GM23338 (cell line): ENCODE data around the gene PPP1R7. TPM values are rescaled to one million over a fixed set of nuclear protein-coding genes. Genes with fewer than 3 reads are reported as not detected.

Experiments used
- ATAC-seq: fragments of 200-7000 bp; cut with Tn5 transposase; 3 replicates; pipeline ENCODE4 v1.9.1; 2020
- DNase-seq: peaks from one replicate; pipeline ENCODE4 v3.0.0-alpha.2; 2015; ENCODE audit warnings: low spot score
- H2AFZ ChIP-seq: fragments of 200-600 bp; sonication (generic); 2 replicates; pipeline ENCODE4 v1.8.0; 2016; ENCODE audit warnings: antibody characterized with exemption, mild to moderate bottlenecking, moderate library complexity
- H3F3A ChIP-seq: fragments of 200-600 bp; sonication (generic); replicated peaks from 2 replicates; pipeline ENCODE4 v1.8.0; 2017; ENCODE audit warnings: antibody characterized with exemption, mixed run types, low read depth
- H3K27ac ChIP-seq: fragments of 200-600 bp; sonication (generic); 2 replicates; pipeline ENCODE4 v1.6.1; 2016; ENCODE audit warnings: low read depth
- H3K27me3 ChIP-seq: fragments of 200-600 bp; sonication (generic); 2 replicates; pipeline ENCODE4 v1.8.0; 2016; ENCODE audit warnings: mild to moderate bottlenecking, mixed run types, moderate library complexity; ENCODE audit not compliant: insufficient read depth
- H3K36me3 ChIP-seq: fragments of 200-600 bp; sonication (generic); 2 replicates; pipeline ENCODE4 v1.8.0; 2016; ENCODE audit warnings: mild to moderate bottlenecking; ENCODE audit not compliant: insufficient read depth
- H3K4me1 ChIP-seq: fragments of 200-600 bp; sonication (generic); 2 replicates; pipeline ENCODE4 v1.8.0; 2016; ENCODE audit warnings: mild to moderate bottlenecking, moderate library complexity; ENCODE audit not compliant: insufficient read depth
- H3K4me2 ChIP-seq: fragments of 200-600 bp; sonication (generic); 2 replicates; pipeline ENCODE4 v1.7.1; 2017; ENCODE audit warnings: mixed run types
- H3K4me3 ChIP-seq: fragments of 200-600 bp; sonication (generic); 2 replicates; pipeline ENCODE4 v1.6.1; 2016; ENCODE audit warnings: mixed run types
- H3K79me2 ChIP-seq: fragments of 200-600 bp; sonication (generic); replicated peaks from 2 replicates; pipeline ENCODE4 v1.8.0; 2017; ENCODE audit warnings: mild to moderate bottlenecking; ENCODE audit not compliant: insufficient read depth
- H3K9me2 ChIP-seq: fragments of 200-600 bp; sonication (generic); 2 replicates; pipeline ENCODE4 v1.8.0; 2017; ENCODE audit not compliant: insufficient read depth
- H4K20me1 ChIP-seq: fragments of 200-600 bp; sonication (generic); replicated peaks from 2 replicates; pipeline ENCODE4 v1.8.0; 2017; ENCODE audit warnings: mild to moderate bottlenecking; ENCODE audit not compliant: insufficient read depth
- H3K27ac Mint-ChIP-seq: 2 replicates; pipeline ENCODE4 v1.8.0; 2020; ENCODE audit warnings: inconsistent platforms, mild to moderate bottlenecking, moderate library complexity, mixed read lengths
- H3K27me3 Mint-ChIP-seq: 3 replicates; pipeline ENCODE4 v1.8.0; 2022; ENCODE audit warnings: low read depth, mild to moderate bottlenecking, moderate library complexity, mixed read lengths, inconsistent platforms; ENCODE audit not compliant: insufficient read depth, poor library complexity
- H3K36me3 Mint-ChIP-seq: 3 replicates; pipeline ENCODE4 v1.8.0; 2021; ENCODE audit warnings: low read depth, mild to moderate bottlenecking, inconsistent platforms, moderate library complexity, mixed read lengths
- H3K4me1 Mint-ChIP-seq: 3 replicates; pipeline ENCODE4 v1.8.0; 2020; ENCODE audit warnings: mild to moderate bottlenecking, inconsistent platforms, mixed read lengths
- H3K4me3 Mint-ChIP-seq: 3 replicates; pipeline ENCODE4 v1.8.0; 2021; ENCODE audit warnings: moderate library complexity, mild to moderate bottlenecking, inconsistent platforms, mixed read lengths
- H3K9me3 Mint-ChIP-seq: 3 replicates; pipeline ENCODE4 v1.8.0; 2020; ENCODE audit warnings: moderate library complexity, mild to moderate bottlenecking, inconsistent platforms, mixed read lengths
- CREB1 ChIP-seq: fragments of 250-450 bp; sonication (Bioruptor Pico); IDR thresholded peaks from 2 replicates; pipeline ENCODE4 v1.5.0; 2020; ENCODE audit warnings: low read depth, mild to moderate bottlenecking, moderate library complexity
- CTCF ChIP-seq, 2 experiments: fragments of 200-600 bp in 1 of 2; sonication (generic) in 1 of 2; conservative IDR thresholded peaks; 2 replicates each; pipeline versions ENCODE4 v1.5.1 to v1.6.1; 2016 to 2017; ENCODE audit warnings: antibody characterized with exemption in 2 of 2, low read depth in 2 of 2, mild to moderate bottlenecking in 2 of 2, moderate library complexity in 1 of 2
- ETS1 ChIP-seq: IDR thresholded peaks from 2 replicates; pipeline ENCODE4 v1.6.1; 2016; ENCODE audit warnings: antibody characterized with exemption
- EZH2 ChIP-seq: fragments of 200-600 bp; sonication (generic); IDR thresholded peaks from one replicate; pipeline ENCODE4 v1.8.0; 2017; ENCODE audit warnings: antibody characterized with exemption, mild to moderate bottlenecking, low read depth; ENCODE audit not compliant: unreplicated experiment
- EZH2phosphoT487 ChIP-seq: fragments of 200-600 bp; sonication (generic); IDR thresholded peaks from one replicate; pipeline ENCODE4 v1.8.1; 2018; ENCODE audit warnings: antibody characterized with exemption; ENCODE audit not compliant: unreplicated experiment
- JUNB ChIP-seq: IDR thresholded peaks from one replicate; pipeline ENCODE4 v1.6.1; 2016; ENCODE audit warnings: antibody characterized with exemption; ENCODE audit not compliant: unreplicated experiment
- NANOG ChIP-seq: IDR thresholded peaks from 2 replicates; pipeline ENCODE4 v1.6.1; 2016; ENCODE audit warnings: antibody characterized with exemption, borderline replicate concordance
- POLR2AphosphoS5 ChIP-seq: IDR thresholded peaks from 2 replicates; pipeline ENCODE4 v1.6.1; 2016; ENCODE audit warnings: antibody characterized with exemption, low read depth
- REST ChIP-seq: IDR thresholded peaks from one replicate; pipeline ENCODE4 v1.6.1; 2018; ENCODE audit warnings: antibody characterized with exemption; ENCODE audit not compliant: unreplicated experiment
- STAT1 ChIP-seq: IDR thresholded peaks from one replicate; pipeline ENCODE4 v1.6.1; 2016; ENCODE audit warnings: antibody characterized with exemption; ENCODE audit not compliant: unreplicated experiment
- ZNF114 ChIP-seq: fragments of 250-450 bp; sonication (Bioruptor Pico); IDR thresholded peaks from 2 replicates; pipeline ENCODE4 v1.5.0; 2020; ENCODE audit warnings: mild to moderate bottlenecking, moderate library complexity
- ZNF331 ChIP-seq: fragments of 250-450 bp; sonication (Bioruptor Pico); IDR thresholded peaks from 2 replicates; pipeline ENCODE4 v1.5.0; 2020; ENCODE audit warnings: low read depth, mild to moderate bottlenecking, moderate library complexity
- ZNF462 ChIP-seq: fragments of 250-450 bp; sonication (Bioruptor Pico); IDR thresholded peaks from 2 replicates; pipeline ENCODE4 v1.5.0; 2020; ENCODE audit warnings: mild to moderate bottlenecking, moderate library complexity
- polyA plus RNA-seq: library from polyadenylated mRNA; unstranded; fragments of >200 nt; fragmentation: Nextera tagmentation; extraction: Ambion mirVana; gene quantifications from 2 replicates; pipeline ENCODE4 v1.2.1, GENCODE V29; 2016
- total RNA-seq: library from RNA; depleted of rRNA; stranded (reverse); fragments of >200 nt; shearing (Covaris generic); gene quantifications from 2 replicates; pipeline ENCODE4 v1.2.3, GENCODE V29; 2014

PPP1R7 gene
- total and polyA plus RNA-seq, 2 experiments from 2014 or later: 48.2 to 94.3 TPM

GRCh38 chr2:241213041-241213440 lies 62.8 kb downstream of the PPP1R7 start:
- Histone ChIP-seq H3K9me2 (no peaks in the 10 kb centered on the region), H3K4me3 (no peak overlapping the region), H3F3A (peaks cover 5% of the 10 kb centered on the region; the same call in 1 of the 2 replicates), H3K27ac (no peak overlapping the region), H3K4me2 (no peak overlapping the region), H3K27me3 (no peaks in the 10 kb centered on the region), H4K20me1 (no peaks in the 10 kb centered on the region), H2AFZ (no peak overlapping the region), H3K4me1 (peaks cover 14% of the 10 kb centered on the region; the same call in 1 of the 2 replicates), H3K79me2 (no peaks in the 10 kb centered on the region), H3K36me3 (no peaks in the 10 kb centered on the region)
- no peak for TF ChIP-seq EZH2
- TF ChIP-seq CTCF (conservative IDR thresholded peaks at IDR 0.05; ENCODE audit: low read depth in 2 of 2): no peak
- TF ChIP-seq POLR2AphosphoS5: no peak
- TF ChIP-seq ZNF114 (CRISPR knock-in tag): no peak
- TF ChIP-seq REST: no peak
- TF ChIP-seq JUNB: no peak
- TF ChIP-seq NANOG: no peak
- TF ChIP-seq EZH2phosphoT487: no peak
- no peak for TF ChIP-seq ETS1
- no peak for TF ChIP-seq CREB1
- TF ChIP-seq STAT1: no peak
- no peak for TF ChIP-seq ZNF331 (CRISPR knock-in tag)
- TF ChIP-seq ZNF462 (CRISPR knock-in tag): no peak
- ATAC-seq: no peak
- Mint-ChIP-seq H3K9me3 (no peaks in the 10 kb centered on the region; the same call in 2 of the 3 replicates), H3K27me3 (peaks cover 18% of the 10 kb centered on the region), H3K36me3 (no peaks in the 10 kb centered on the region), H3K27ac (no peak overlapping the region), H3K4me1 (peaks cover 14% of the 10 kb centered on the region; the same call in 2 of the 3 replicates), H3K4me3 (no peak overlapping the region)
- no peak for DNase-seq
